ENCODE data around the gene SNRPA.

DNA sequence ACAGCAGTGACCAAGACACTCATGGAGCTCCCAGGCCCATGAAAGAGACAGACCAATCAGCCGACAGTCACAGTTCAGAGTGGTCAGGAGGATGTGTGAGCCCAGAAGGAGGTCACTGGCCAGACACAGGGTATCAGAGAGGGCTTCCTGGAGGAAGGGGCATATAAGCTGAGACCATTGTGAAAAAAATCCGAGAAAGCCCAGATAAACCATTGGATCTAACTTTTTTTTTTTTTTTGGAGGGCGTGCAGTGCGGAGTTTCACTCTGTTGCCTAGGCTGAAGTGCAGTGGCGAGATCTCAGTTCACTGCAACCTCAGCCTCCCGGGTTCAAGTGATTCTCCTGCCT lies 29.9 kb upstream of the SNRPA start:
- TF ChIP-seq, protein P1, sequence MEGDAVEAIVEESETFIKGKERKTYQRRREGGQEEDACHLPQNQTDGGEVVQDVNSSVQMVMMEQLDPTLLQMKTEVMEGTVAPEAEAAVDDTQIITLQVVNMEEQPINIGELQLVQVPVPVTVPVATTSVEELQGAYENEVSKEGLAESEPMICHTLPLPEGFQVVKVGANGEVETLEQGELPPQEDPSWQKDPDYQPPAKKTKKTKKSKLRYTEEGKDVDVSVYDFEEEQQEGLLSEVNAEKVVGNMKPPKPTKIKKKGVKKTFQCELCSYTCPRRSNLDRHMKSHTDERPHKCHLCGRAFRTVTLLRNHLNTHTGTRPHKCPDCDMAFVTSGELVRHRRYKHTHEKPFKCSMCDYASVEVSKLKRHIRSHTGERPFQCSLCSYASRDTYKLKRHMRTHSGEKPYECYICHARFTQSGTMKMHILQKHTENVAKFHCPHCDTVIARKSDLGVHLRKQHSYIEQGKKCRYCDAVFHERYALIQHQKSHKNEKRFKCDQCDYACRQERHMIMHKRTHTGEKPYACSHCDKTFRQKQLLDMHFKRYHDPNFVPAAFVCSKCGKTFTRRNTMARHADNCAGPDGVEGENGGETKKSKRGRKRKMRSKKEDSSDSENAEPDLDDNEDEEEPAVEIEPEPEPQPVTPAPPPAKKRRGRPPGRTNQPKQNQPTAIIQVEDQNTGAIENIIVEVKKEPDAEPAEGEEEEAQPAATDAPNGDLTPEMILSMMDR (IDR thresholded peaks at IDR 0.05) = no peak
- no peak for TF ChIP-seq POLR2A (IDR thresholded peaks at IDR 0.05; ENCODE audit: low read depth)

All from esophagus muscularis mucosa (tissue), 3 donors.